GM19351 (cell line): ENCODE measurements around the gene TTLL4.

Experiments used
- ATAC-seq: cut with Tn5 transposase; IDR thresholded peaks from one replicate; pipeline ENCODE4 v1.9.1; 2021; ENCODE audit warnings: mild to moderate bottlenecking, moderate library complexity; ENCODE audit not compliant: unreplicated experiment

TTLL4 gene

DNA sequence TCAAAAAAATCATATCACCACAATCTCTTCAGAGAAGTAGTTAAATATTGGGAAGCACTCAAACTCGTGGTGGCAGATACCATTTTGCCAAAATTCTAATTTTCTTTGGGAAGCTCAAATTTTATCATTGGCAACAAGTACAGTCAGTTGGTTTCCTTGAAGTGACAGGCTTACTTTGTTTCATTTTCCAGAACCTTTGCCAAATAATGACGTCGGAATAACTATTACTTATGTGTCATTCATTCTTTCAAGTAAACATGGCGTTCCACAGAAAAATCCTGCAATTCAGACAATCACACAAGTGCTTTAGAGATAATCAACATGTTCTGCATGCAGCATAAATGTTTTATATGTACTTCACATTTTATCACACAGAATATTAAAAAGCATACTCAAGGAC, 5.4 kb downstream of the TTLL4 start:
- ATAC-seq = no peak

GRCh38 chr2:218717262-218717661, 6.6 kb downstream of the TTLL4 start:
- ATAC-seq = no peak

DNA sequence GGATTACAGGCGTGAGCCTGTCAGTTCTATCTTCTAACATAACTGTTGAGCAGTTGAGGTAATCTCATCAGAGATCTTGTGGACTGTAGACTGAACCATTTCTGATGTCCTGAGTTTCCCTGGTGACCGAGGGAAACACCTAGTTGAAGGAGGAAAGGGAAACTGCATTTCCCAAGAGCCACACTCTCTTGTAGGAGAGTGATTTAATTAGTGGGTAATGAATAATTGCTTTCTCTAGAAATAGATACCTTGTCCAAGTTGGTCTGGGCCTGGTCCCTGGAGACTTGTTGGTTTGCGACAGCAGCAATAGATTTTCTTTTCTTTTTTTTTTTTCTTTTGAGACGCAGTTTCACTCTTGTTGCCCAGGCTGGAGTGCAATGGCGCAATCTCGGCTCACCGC, 7.4 kb downstream of the TTLL4 start:
- no peak for ATAC-seq

DNA sequence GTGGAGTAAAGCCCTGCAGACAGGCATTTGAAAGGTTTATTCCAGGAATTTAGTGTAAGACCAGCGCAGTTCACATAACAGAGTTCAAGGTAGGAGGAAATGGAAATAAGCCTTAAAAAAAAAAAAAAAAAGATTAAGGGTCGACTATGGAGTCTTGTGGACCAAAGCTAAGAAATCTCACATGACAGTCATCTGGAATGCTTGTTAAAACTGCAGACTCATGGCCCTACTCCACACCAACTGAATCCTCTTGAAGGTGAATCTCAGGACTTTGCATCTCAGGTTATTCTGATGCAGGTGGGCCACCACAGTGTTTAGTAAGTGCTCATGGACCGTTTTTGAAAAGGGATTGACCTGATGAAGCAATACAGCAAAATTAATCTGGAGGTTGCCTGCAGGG, 8.8 kb downstream of the TTLL4 start:
- no peak for ATAC-seq

DNA sequence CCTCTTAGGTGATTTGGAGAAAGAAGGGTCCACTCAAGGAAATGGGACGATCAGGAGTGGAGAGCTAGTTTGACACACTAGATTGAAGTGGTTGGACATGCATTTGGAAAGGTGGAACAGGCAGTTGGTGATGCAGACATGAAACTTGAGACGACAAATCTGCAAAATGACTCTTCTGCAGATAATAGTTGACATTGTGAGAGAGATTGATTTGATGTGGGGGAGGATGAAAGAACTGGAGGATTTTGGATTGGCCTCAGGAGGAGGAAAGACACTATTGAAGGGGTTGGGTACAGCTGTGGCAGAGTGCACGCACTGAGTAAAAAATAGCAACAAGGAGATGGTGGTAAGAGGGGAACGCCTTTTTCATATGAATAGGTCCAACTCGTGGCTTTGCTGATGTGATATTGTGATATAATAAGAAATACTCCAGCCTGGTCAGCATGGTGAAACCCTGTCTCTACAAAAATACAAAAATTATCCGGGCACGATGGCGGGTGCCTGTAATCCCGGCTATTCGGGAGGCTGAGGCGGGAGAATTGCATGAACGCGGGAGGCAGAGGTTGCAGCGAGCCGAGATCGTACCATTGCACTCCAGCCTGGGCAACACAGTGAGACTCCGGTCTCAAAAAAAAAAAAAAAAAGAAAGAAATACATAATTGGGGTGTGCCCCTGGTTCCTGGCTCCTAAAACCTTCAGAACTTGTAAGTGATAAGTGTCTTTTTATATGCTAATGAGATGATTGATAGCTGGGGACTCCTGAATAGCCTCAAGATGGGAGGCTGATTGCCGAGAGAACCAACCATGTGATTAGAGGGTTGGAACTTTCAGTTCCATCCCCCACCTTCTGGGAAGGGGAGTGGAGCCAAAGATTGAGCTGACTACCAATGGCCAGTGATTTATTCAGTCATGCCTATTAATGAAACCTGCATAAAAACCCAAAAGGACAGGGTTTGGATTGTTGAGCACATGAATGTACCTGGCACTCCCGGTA, 9.7 kb downstream of the TTLL4 start:
- no peak for ATAC-seq

GRCh38 chr2:218721488-218721887, 10.9 kb downstream of the TTLL4 start:
- ATAC-seq = no peak

GRCh38 chr2:218721934-218722333, 11.3 kb downstream of the TTLL4 start:
- no peak for ATAC-seq

DNA sequence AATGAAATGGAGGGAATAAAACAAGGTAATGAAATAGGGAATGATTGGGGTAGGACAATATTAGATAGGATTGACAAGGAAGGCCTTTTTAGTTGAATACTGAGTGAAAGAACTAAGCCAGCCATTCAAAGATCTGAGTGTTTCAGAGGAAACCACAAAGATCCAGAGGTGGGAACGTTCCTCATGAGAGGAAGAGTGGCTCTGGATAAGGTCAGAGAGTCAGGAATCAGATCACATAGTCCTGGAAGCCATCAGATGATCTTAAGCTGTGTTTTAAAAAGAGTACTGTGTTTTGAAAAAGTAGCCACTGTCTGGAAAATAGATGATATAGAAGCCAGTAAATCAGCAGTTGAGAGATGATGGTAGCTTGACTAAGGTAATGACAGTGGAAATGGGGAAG, 11.8 kb downstream of the TTLL4 start:
- no peak for ATAC-seq

DNA sequence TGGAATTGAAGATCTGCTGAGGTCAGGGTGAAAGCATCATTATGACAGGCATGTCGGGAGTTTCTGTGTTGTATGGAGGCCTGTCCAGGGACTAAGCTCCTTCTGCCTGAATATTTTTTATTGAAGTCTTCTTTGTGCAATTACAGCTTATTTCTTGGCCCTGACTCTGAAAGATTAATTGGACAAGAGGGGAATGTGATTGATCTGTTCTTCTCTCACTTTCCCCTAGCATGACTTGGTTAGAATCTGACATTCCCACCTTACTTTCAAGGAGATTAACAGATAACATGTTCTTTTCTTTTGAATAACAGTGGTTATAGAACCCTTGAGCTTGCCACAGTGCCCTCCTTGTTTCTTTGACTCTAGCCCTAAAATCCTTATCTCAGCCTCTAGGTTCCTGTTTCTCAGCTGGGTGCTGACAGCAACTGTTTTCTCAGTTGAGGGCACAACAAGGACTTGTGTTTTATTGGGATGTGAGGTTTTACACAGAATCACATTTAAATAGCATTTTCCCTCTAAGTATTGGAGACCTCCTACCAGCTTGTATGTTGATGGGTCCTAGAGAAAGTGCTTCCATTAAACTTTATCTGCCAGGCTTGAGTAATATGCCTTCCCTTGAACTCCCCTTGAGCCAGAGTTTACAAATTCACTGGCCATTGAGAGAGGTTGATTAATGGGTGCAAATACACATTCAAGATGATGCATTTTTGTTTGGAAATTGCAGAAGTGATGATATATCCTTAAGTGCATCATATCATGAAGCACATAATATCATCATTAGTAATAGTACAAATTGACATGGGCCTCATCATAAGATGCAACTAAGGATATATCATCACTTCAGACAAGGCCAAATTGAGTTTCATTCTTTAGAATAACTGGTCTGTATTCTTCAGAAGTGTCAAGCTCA, 12.5 kb downstream of the TTLL4 start:
- no peak for ATAC-seq

DNA sequence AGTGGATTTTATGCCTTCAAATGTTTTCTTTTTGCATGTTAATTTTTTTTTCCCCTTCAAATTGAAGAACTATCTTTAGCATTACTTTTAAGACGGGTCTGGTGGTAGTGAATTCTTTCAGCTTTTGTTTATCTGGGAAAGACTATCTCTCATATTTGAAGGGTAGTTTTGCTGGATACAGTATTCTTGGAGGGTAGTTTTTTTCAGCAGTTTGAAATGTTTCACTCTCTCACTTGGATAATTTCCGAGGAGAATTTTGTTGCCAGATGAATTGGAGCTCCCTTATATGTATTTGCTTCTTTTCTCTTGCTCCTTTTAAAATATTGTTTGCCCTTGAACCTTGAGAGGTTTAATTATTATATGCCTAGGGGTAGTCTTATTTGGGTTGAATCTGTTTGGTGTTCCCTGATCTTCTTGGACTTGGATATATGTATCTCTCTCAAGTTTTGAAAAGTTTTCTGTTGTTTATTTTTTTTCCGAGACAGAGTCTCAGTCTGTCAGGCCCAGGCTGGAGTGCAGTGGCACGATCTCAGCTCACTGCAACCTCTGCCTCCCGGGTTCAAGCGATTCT, 15.5 kb downstream of the TTLL4 start:
- ATAC-seq = no peak

GRCh38 chr2:218727502-218728165, 17.0 kb downstream of the TTLL4 start:
- no peak for ATAC-seq

GRCh38 chr2:218729640-218730039, 19.0 kb downstream of the TTLL4 start:
- no peak for ATAC-seq

GRCh38 chr2:218732052-218732760, 21.6 kb downstream of the TTLL4 start:
- ATAC-seq = no peak

DNA sequence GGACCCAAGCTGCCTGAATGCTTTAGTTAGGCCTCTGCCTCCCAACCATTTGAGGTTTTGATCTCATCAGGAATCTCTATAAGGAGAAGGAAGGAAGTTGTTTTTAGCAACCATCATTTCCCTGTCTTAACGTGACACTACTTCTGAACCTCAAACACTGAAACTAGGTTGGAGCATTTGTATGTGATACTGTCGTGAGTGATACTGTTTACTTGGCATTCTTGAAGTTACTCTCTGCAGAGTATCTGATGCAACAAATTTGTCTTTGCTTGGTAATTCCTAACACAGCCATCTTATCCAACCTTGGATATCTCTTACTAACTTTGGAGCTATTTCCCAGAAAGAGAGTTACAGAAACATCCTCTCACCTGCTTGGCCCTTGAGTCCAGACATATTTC, 22.1 kb downstream of the TTLL4 start:
- ATAC-seq = no peak

GRCh38 chr2:218733171-218734021, 22.8 kb downstream of the TTLL4 start:
- ATAC-seq = no peak

DNA sequence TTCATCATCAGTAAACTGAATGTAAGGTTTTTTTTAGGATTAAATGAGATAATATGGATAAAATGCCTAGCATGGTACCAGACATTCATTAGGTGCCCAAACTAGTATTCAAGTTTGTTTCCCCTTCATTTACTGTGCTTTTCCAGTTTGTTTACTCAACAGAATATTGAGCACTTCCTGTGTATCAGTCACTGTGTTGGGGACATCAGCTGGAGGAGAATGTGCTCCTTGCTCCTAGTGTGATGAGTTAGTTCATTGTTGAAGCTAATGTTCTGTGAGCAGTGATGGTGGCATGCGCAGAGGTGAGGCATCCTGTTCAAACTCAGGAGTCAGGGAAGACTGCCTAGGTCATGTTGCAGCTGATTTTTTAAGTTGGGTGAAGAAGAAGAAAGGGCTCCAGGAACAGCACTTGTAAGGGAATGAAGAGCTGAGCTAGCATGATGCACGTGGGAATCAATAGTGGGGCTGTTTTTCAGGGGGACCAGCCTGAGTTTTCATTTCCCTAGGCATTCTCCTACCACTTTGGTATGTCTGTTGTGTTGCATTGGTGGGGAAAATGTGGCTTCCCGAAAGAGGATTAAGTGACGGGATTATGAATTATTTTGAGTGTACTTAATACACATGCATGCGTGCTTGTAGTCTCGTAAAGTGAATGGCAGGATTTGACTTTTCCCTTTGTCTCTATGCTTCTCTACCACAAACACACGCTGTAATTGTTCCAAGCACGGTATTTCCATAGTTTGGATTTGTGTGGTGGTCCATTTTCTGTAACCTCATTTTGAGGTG, 23.7 kb downstream of the TTLL4 start:
- ATAC-seq = no peak

DNA sequence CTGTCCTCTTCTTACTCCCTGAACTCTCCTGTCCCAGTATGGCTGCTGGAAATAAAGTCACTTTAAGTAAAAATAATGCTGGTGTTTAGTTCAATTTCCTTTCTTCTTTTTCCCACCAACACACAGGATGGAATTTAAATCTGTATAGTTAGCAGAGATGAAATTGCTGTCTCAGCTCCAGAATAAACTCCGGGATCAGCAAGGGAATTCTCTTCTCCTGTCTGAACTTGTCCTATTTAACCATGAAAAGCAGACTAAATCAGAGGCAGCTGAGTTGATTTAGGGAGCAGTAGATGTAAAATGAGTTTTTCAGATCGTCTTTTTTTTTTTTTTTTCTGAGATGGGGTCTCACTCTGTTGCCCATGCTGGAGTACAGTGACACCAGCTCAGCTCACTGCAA, 25.9 kb downstream of the TTLL4 start:
- ATAC-seq = no peak

DNA sequence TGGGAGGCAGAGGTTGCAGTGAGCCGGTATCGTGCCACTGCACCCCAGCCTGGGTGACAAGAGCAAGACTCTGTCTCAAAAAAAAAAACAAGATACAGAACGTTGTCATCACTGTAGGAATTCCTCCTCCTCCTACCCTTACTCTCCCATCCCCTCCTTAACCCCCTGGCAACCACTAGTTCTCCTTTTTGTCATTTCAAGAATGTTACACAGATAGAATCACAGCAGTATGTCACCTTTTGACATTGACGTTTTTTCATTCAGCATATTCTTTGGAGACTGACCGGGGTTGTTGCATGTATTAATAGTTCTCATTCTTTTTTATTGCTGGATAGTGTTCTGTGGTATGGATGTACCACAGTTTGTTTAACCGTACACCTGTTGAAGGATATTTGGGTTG, 32.4 kb downstream of the TTLL4 start:
- peak; percentile 71 for ATAC-seq
